Brain microvascular endothelial cell (primary cell): ENCODE data around the gene CHRNG.

ENCODE experiments used
- DNase-seq: peaks from one replicate; pipeline ENCODE4 v3.0.0-alpha.2; 2020
- H3K27ac ChIP-seq: fragments of 250-450 bp; sonication (Bioruptor Pico); 2 replicates; pipeline ENCODE4 v1.5.1; 2020; ENCODE audit warnings: mild to moderate bottlenecking, moderate library complexity
- H3K27me3 ChIP-seq: fragments of 250-450 bp; sonication (Bioruptor Pico); replicated peaks from 2 replicates; pipeline ENCODE4 v1.5.1; 2020; ENCODE audit warnings: mild to moderate bottlenecking
- H3K36me3 ChIP-seq: fragments of 250-450 bp; sonication (Bioruptor Pico); replicated peaks from 2 replicates; pipeline ENCODE4 v1.5.1; 2020; ENCODE audit warnings: mild to moderate bottlenecking
- H3K4me3 ChIP-seq: 2 replicates; pipeline ENCODE4 v1.5.1; 2011; ENCODE audit warnings: low read depth, mild to moderate bottlenecking, control low read depth, low read length, moderate library complexity
- in situ Hi-C: cut with HindIII; loops from 2 replicates; pipeline ENCODE4 v1.10.0; 2017; ENCODE audit warnings: low sequenced_read_pairs, low pct_ligation_motif_present
- TF ChIP-seq, protein P1 (sequence below): IDR thresholded peaks from 2 replicates; pipeline ENCODE4 v1.5.1; 2011; ENCODE audit warnings: low read depth, mild to moderate bottlenecking, moderate library complexity, low read length, control low read depth, inconsistent platforms; ENCODE audit errors: missing control alignments

The CHRNG gene

DNA sequence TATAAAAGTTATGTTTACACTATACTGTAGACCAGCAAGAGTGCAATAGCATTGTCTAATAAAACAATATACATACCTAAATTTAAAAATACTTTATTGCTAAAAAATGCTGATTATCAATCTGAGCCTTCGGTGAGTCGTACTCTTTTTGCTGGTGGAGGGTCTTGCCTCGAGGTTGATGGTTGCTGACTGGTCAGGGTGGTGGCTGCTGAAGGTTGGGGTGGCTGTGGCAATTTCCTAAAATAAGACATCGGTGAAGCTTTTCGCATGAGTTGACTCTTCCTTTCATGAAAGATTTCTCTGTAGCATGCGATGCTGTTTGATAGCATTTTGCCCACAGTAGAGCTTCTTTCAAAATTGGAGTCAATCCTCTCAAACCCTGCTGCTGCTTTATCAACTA is 8.5 kb downstream of the CHRNG start:
- in situ Hi-C loops = no loop called here
- no peaks in the 10 kb centered on the region for H3K36me3 ChIP-seq
- H3K27ac ChIP-seq = no peak overlapping the region
- no peak overlapping the region for H3K4me3 ChIP-seq
- no peak for DNase-seq
- H3K27me3 ChIP-seq = no peaks in the 10 kb centered on the region
- TF ChIP-seq, protein P1, sequence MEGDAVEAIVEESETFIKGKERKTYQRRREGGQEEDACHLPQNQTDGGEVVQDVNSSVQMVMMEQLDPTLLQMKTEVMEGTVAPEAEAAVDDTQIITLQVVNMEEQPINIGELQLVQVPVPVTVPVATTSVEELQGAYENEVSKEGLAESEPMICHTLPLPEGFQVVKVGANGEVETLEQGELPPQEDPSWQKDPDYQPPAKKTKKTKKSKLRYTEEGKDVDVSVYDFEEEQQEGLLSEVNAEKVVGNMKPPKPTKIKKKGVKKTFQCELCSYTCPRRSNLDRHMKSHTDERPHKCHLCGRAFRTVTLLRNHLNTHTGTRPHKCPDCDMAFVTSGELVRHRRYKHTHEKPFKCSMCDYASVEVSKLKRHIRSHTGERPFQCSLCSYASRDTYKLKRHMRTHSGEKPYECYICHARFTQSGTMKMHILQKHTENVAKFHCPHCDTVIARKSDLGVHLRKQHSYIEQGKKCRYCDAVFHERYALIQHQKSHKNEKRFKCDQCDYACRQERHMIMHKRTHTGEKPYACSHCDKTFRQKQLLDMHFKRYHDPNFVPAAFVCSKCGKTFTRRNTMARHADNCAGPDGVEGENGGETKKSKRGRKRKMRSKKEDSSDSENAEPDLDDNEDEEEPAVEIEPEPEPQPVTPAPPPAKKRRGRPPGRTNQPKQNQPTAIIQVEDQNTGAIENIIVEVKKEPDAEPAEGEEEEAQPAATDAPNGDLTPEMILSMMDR = no peak

DNA sequence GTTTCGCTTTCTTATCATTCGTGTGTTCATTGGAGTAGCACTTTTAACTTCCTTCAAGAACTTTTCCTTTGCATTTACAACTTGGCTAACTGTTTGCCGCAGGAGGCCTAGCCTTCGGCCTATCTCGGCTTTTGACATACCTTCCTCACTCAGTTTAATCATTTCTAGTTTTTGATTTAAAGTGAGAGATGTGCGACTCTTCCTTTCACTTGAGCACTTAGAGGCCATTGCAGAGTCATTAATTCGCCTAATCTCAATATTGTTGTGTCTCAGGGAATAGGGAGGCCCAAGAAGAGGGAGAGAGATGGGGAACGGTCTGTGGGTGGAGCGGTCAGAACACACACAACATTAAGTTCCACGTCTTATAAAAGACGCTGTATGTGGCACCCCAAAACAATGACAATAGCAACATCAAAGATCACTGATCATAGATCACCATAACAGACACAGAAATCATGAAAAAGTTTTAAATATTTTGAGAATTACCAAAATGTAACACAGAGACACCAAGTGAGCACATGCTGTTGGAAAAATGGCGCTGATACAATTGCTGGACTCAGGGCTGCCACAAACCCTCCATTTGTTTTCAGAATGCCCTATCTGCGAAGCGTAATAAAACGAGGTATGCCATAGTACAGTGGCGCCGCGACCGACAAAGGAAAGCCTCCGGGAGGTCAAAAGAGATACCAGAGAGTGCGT is 10.3 kb downstream of the CHRNG start:
- in situ Hi-C loops = no loop called here
- H3K27me3 ChIP-seq = no peaks in the 10 kb centered on the region
- DNase-seq = no peak
- peak overlapping the region; percentile 88 for H3K4me3 ChIP-seq
- TF ChIP-seq, protein P1 = no peak
- peak overlapping the region; percentile 95 for H3K27ac ChIP-seq
- H3K36me3 ChIP-seq = no peaks in the 10 kb centered on the region

DNA sequence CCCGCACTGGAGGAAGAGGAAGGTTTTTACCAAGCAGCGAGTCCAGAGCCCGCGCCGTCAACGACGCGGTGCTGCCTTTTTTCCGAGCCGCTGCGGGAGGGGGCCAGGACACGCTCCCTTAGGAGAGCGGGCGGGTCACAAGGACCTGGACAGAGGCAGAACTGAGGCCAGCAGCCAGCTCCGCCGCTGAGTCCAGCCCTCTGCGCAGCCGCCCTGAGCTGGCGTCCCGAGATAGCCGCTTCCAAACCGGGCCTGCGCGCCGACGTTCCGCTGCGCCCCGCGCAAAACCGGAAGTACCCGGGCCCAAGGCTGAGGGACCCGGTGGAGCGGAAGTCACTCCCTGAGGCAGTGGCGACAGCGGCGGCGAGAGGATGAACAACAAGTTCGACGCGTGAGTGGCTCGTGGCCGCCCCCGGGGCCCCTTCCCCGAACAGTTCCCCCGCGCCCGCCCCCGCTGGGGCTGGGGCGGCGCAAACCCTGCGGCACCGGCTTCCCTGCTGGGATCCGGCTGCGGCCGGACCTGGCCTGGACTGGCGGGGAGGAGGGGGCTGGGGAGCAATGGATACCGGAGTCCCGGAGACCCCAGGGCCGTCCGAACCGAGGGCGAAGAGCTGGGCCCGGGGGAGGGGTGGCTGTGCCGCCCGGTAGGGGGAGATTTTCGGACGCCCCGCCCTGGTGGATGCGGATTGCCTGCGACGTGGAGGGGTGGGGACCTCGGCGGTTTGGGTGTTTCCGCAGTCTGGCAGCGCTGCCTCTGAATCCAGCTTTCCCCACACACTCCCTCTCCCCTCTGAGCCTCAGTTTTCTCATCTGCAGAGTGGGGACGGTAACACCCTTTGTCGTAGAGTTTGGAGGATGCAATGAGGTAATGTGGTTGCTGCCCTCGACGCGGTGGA is 11.1 kb downstream of the CHRNG start, which contains the start of the genes EIF4E2 and TIGD1:
Gene EIF4E2, plus strand, starts transcription at position 336 of the 896 bp plus-strand sequence. Its CDS starts 36 bp downstream, at position 372.
Gene TIGD1, minus strand, starts transcription at position 204 of the 896 bp plus-strand sequence. CDS start 675 bp downstream, outside the sequence.
- peak within 1 kb of the TSS; percentile 88 for H3K4me3 ChIP-seq
- H3K27ac ChIP-seq = peak within 1 kb of the TSS; percentile 95
- in situ Hi-C loops = no loop called here
- TF ChIP-seq, protein P1 = peak; percentile 45
- no peaks in the 10 kb centered on the region for H3K36me3 ChIP-seq
- H3K27me3 ChIP-seq = no peaks in the 10 kb centered on the region
- peak; percentile 91 for DNase-seq

DNA sequence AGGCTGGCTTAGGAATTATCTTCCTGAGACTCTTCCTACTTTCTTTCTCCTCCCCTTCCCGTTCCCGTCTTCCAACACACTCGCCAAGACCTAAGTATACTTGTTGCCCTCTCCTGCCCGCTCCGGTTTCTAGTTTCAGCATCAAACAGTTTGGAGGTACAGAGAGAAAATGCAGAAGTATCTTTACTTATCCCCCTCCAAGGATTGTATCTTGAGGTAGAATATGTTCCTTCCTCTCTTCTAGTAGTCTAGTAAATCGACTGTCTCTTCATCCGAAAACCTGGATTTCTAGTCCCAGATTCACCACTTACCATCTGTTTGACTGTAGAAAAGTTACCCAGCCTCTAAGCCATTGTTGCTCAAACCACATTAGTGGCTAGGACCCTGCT is 11.8 kb downstream of the CHRNG start:
- H3K4me3 ChIP-seq = peak overlapping the region; percentile 88
- peak overlapping the region; percentile 95 for H3K27ac ChIP-seq
- no peaks in the 10 kb centered on the region for H3K36me3 ChIP-seq
- in situ Hi-C loops = no loop called here
- DNase-seq = no peak
- no peaks in the 10 kb centered on the region for H3K27me3 ChIP-seq
- TF ChIP-seq, protein P1 = no peak

DNA sequence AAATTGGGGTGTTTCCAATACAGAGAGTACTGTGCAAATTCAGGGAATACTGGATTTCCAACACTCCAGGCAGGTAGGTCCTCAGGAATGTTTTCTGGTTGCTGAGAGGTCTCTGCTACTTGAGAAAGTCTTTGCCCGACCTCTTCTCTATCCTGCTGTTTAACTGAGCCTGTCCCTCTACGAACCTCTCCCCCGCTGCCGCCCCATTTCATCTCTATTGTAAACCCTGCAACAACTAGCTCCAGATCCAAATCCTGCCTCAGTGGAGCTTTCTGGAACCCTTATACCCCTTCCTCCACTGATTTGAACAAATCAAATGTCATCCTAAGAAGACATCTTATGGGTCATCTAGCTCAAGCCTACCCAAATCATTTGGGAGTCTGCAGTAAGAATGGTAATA is 12.3 kb downstream of the CHRNG start:
- no peak overlapping the region for H3K27ac ChIP-seq
- in situ Hi-C loops = no loop called here
- H3K4me3 ChIP-seq = peak overlapping the region; percentile 88
- H3K27me3 ChIP-seq = no peaks in the 10 kb centered on the region
- TF ChIP-seq, protein P1 = no peak
- no peaks in the 10 kb centered on the region for H3K36me3 ChIP-seq
- DNase-seq = no peak
